Vagina (tissue), 2 donors: ENCODE results near the gene SAMD14.

Experiments used
- POLR2AphosphoS5 ChIP-seq, 2 donors: sonication (generic); formaldehyde crosslinking; IDR thresholded peaks; one replicate each; pipeline ENCODE4 v1.9.0; 2017; ENCODE audit warnings: antibody characterized with exemption in 2 of 2, mild to moderate bottlenecking in 2 of 2, low read depth in 1 of 2; ENCODE audit not compliant: insufficient read depth in 1 of 2
- TF ChIP-seq, protein P1 (sequence below), 3 experiments: fragments of 450-650 bp in 2 of 3; fragments of 200-600 bp in 1 of 3; sonication (generic) in 1 of 3; IDR thresholded peaks; one replicate each; pipeline ENCODE4 v1.5.1; 2017 to 2019; ENCODE audit warnings: antibody characterized with exemption in 3 of 3, mild to moderate bottlenecking in 2 of 3, moderate library complexity in 2 of 3

GRCh38 chr17:50103941-50104340 lies 26.0 kb downstream of the SAMD14 start:
- no peak for TF ChIP-seq POLR2AphosphoS5 (IDR thresholded peaks at IDR 0.05; ENCODE audit: insufficient read depth in 1 of 2, low read depth in 1 of 2)
- TF ChIP-seq, protein P1, sequence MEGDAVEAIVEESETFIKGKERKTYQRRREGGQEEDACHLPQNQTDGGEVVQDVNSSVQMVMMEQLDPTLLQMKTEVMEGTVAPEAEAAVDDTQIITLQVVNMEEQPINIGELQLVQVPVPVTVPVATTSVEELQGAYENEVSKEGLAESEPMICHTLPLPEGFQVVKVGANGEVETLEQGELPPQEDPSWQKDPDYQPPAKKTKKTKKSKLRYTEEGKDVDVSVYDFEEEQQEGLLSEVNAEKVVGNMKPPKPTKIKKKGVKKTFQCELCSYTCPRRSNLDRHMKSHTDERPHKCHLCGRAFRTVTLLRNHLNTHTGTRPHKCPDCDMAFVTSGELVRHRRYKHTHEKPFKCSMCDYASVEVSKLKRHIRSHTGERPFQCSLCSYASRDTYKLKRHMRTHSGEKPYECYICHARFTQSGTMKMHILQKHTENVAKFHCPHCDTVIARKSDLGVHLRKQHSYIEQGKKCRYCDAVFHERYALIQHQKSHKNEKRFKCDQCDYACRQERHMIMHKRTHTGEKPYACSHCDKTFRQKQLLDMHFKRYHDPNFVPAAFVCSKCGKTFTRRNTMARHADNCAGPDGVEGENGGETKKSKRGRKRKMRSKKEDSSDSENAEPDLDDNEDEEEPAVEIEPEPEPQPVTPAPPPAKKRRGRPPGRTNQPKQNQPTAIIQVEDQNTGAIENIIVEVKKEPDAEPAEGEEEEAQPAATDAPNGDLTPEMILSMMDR (IDR thresholded peaks at IDR 0.05): no peak
